PC-3 (cell line): Measurements from ENCODE around the gene B4GALT3. TPM values are rescaled to one million over a fixed set of nuclear protein-coding genes. Genes with fewer than 3 reads are reported as not detected.

ENCODE experiments used
- ATAC-seq: fragments of 200-7000 bp; cut with Tn5 transposase; 2 replicates; pipeline ENCODE4 v1.9.1; 2020; ENCODE audit warnings: mild to moderate bottlenecking, moderate library complexity
- BruUV-seq: library from RNA; stranded (reverse); fragments of 400-500 nt; replicated peaks from 2 replicates; lab custom pipeline; 2021; lab: Mats Ljungman, UMichigan
- CTCF ChIA-PET: fragments of 300-600 bp; sonication (Branson Sonifier 250); formaldehyde crosslinking; loops from one replicate; lab custom pipeline; 2022; ENCODE audit warnings: antibody characterized with exemption; lab: Charles Lee
- POLR2A ChIA-PET: fragments of 300-600 bp; sonication (Branson Sonifier 250); formaldehyde crosslinking; loops from one replicate; lab custom pipeline; 2022; ENCODE audit warnings: antibody characterized with exemption; ENCODE audit not compliant: unreplicated experiment; lab: Charles Lee
- DNase-seq: peaks from one replicate; pipeline ENCODE4 v3.0.0-alpha.2; 2015
- H2AFZ ChIP-seq: fragments of 300-600 bp; sonication (generic); 2 replicates; pipeline ENCODE4 v1.6.0; 2016; ENCODE audit warnings: antibody characterized with exemption, low read length
- H3F3A ChIP-seq: fragments of 300-600 bp; sonication (generic); one replicate; pipeline ENCODE4 v1.6.0; 2017; ENCODE audit warnings: antibody characterized with exemption, low read length, control low read depth, mild to moderate bottlenecking; ENCODE audit not compliant: unreplicated experiment
- H3K27ac ChIP-seq: fragments of 300-600 bp; sonication (generic); 2 replicates; pipeline ENCODE4 v1.5.1; 2016; ENCODE audit warnings: mild to moderate bottlenecking, low read length
- H3K27me3 ChIP-seq: fragments of 300-600 bp; sonication (generic); 2 replicates; pipeline ENCODE4 v1.6.1; 2016; ENCODE audit warnings: low read length, mixed read lengths
- H3K36me3 ChIP-seq: fragments of 300-600 bp; sonication (generic); 2 replicates; pipeline ENCODE4 v1.6.1; 2016; ENCODE audit warnings: low read depth, mixed run types, low read length, mixed read lengths
- H3K4me1 ChIP-seq: fragments of 300-600 bp; sonication (generic); 2 replicates; pipeline ENCODE4 v1.5.1; 2016; ENCODE audit warnings: low read length; ENCODE audit not compliant: insufficient read depth
- H3K4me2 ChIP-seq: fragments of 300-600 bp; sonication (generic); 2 replicates; pipeline ENCODE4 v1.6.0; 2016; ENCODE audit warnings: low read length
- H3K4me3 ChIP-seq: fragments of 300-600 bp; sonication (generic); 2 replicates; pipeline ENCODE4 v1.5.1; 2016; ENCODE audit warnings: mild to moderate bottlenecking, low read length, mixed read lengths
- H3K79me2 ChIP-seq: fragments of 300-600 bp; sonication (generic); 2 replicates; pipeline ENCODE4 v1.6.1; 2017; ENCODE audit warnings: low read length, mixed read lengths
- H3K9ac ChIP-seq: fragments of 300-600 bp; sonication (generic); 2 replicates; pipeline ENCODE4 v1.6.0; 2016; ENCODE audit warnings: mild to moderate bottlenecking, low read length
- H3K9me2 ChIP-seq: fragments of 300-600 bp; sonication (generic); replicated peaks from 2 replicates; pipeline ENCODE4 v1.6.1; 2016; ENCODE audit warnings: mixed run types, low read length, mixed read lengths
- H3K9me3 ChIP-seq: fragments of 300-600 bp; sonication (generic); 2 replicates; pipeline ENCODE4 v1.6.1; 2016; ENCODE audit warnings: low read length, mixed read lengths
- H4K20me1 ChIP-seq: fragments of 300-600 bp; sonication (generic); 2 replicates; pipeline ENCODE4 v1.6.1; 2016; ENCODE audit warnings: low read length, mixed read lengths
- EZH2 ChIP-seq: fragments of 300-600 bp; sonication (generic); IDR thresholded peaks from one replicate; pipeline ENCODE4 v1.6.1; 2017; ENCODE audit warnings: antibody characterized with exemption, mild to moderate bottlenecking, low read length; ENCODE audit not compliant: unreplicated experiment
- EZH2phosphoT487 ChIP-seq: fragments of 300-600 bp; sonication (generic); IDR thresholded peaks from 2 replicates; pipeline ENCODE4 v1.6.1; 2018; ENCODE audit warnings: mild to moderate bottlenecking, antibody characterized with exemption, low read length, borderline replicate concordance
- intact Hi-C: fragments of 100-400 bp; cut with micrococcal nuclease; formaldehyde crosslinking; loops from 2 replicates; pipeline ENCODE4 v1.9.0; 2023
- total RNA-seq: library from RNA; depleted of rRNA; stranded (reverse); fragments of >200 nt; gene quantifications from 2 replicates; pipeline ENCODE4 v1.2.3, GENCODE V29; 2014
- TF ChIP-seq, protein P1 (sequence below): fragments of 300-600 bp; sonication (generic); conservative IDR thresholded peaks from 2 replicates; pipeline ENCODE4 v1.5.1; 2017; ENCODE audit warnings: antibody characterized with exemption, low read depth, mild to moderate bottlenecking, low read length

B4GALT3 gene
- total RNA-seq, 1 experiment from 2014 or later = 85.4 TPM

DNA sequence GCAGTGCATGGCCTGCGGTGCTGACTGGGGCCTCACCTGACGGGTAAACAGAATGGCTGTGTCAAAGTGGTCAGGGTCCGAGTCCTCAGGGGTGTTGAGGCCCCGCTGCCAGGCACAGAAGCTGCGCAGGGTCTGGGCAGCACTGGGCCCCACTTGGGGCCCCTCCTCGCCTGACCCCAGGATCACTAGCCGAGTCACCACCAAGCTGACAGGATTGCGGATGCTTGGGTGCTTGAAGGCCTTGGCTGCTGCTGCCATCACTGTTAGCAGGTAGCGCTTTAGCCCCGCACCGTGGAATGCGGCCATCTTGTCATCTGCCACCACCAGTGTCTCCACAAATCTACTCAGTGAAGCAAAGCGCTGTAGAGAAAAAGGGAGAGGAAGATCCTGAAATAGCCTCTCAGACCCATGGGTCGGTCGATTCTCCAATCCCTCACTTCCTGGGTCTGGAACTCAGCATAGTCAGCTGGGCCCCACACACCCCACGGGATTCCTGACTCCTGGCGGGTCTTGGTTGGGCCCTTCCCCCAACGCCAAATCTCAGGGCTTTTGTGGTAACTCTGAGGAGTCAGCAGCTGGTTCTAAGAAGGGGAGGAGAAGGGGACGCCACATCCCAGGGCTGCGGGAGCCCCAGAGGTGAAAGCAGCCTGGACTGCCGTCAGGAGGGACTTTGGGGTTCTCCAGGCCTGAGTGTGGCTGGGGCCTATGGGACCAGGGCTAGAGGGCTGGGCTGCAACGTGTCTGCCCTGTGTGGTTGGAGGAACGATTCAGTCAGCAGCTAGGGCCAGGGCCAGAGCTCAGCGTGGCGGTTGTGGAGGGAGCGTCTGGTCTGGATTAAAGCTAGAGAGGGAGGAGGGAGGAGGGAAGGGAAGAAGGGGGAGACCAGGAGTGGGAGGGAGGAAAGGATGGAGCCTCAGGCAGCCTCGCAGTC lies 19.5 kb upstream of the B4GALT3 start:
- Histone ChIP-seq H2AFZ (no peak overlapping the region), H3K4me2 (no peak overlapping the region), H3K4me3 (no peak overlapping the region), H3K9me3 (no peaks in the 10 kb centered on the region), H3K36me3 (no peaks in the 10 kb centered on the region), H3K27me3 (no peaks in the 10 kb centered on the region), H3K9ac (no peak overlapping the region), H3K9me2 (no peaks in the 10 kb centered on the region), H4K20me1 (no peaks in the 10 kb centered on the region), H3K79me2 (no peaks in the 10 kb centered on the region), H3K27ac (no peak overlapping the region), H3K4me1 (peaks cover 19% of the 10 kb centered on the region), H3F3A (no peaks in the 10 kb centered on the region)
- CTCF ChIA-PET = no interaction called here
- ATAC-seq = no peak
- intact Hi-C loops = no loop called here
- POLR2A ChIA-PET = no interaction called here
- TF ChIP-seq, protein P1, sequence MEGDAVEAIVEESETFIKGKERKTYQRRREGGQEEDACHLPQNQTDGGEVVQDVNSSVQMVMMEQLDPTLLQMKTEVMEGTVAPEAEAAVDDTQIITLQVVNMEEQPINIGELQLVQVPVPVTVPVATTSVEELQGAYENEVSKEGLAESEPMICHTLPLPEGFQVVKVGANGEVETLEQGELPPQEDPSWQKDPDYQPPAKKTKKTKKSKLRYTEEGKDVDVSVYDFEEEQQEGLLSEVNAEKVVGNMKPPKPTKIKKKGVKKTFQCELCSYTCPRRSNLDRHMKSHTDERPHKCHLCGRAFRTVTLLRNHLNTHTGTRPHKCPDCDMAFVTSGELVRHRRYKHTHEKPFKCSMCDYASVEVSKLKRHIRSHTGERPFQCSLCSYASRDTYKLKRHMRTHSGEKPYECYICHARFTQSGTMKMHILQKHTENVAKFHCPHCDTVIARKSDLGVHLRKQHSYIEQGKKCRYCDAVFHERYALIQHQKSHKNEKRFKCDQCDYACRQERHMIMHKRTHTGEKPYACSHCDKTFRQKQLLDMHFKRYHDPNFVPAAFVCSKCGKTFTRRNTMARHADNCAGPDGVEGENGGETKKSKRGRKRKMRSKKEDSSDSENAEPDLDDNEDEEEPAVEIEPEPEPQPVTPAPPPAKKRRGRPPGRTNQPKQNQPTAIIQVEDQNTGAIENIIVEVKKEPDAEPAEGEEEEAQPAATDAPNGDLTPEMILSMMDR = no peak
- TF ChIP-seq EZH2 = no peak
- no peak for TF ChIP-seq EZH2phosphoT487
- BruUV-seq = no TSS peak
- no peak for DNase-seq

DNA sequence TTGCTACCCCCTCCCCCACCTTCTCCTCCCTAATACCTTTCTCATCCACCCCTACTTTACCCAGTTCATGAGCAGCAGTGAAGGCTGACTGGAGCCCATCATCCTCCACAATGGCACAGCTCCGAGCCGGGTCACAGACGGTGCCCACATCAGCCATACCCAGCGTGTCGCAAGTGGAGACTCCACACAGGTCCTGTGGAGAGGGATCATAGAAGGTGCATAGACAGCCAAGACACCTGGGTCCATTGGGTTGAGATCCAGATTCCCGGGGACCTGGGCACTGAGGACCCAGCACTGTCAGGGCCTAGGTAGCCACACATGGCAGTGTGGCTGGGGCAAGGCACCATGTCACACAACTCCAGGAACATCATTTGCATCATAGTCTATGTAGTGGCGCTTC lies 18.8 kb upstream of the B4GALT3 start:
- H2AFZ ChIP-seq = no peak overlapping the region
- TF ChIP-seq, protein P1 = no peak
- no peak for TF ChIP-seq EZH2phosphoT487
- TF ChIP-seq EZH2 = no peak
- intact Hi-C loops = no loop called here
- peaks cover 12% of the 10 kb centered on the region for H3K4me1 ChIP-seq
- ChIA-PET POLR2A (no interaction called here), CTCF (no interaction called here)
- no peaks in the 10 kb centered on the region for H3K36me3 ChIP-seq
- H3K27me3 ChIP-seq = no peaks in the 10 kb centered on the region
- H3K79me2 ChIP-seq = no peaks in the 10 kb centered on the region
- no peaks in the 10 kb centered on the region for H3F3A ChIP-seq
- no peak overlapping the region for H3K4me3 ChIP-seq
- H3K4me2 ChIP-seq = no peak overlapping the region
- DNase-seq = no peak
- no peak overlapping the region for H3K27ac ChIP-seq
- no peak overlapping the region for H3K9ac ChIP-seq
- no peaks in the 10 kb centered on the region for H4K20me1 ChIP-seq
- no peaks in the 10 kb centered on the region for H3K9me3 ChIP-seq
- no peak for ATAC-seq
- no TSS peak for BruUV-seq
- H3K9me2 ChIP-seq = no peaks in the 10 kb centered on the region

DNA sequence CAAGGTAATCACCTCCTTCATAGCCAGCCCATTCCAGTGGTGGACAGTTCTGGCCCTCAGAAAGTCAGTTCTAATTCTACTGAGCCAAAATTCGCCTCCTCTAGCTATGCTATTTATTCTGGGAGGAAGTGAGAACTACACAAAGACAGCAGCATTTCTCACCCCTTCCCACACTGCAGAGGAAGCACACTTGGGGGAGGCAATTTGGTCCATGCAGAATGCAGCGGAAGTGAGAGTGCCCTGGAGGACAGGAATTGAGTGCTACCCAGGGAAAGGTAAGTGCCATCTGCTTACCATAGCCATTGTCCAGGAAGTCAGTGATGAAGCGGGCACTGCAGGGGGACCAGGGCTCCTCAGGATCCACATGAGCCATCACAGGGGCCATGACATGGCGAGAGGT lies 17.9 kb upstream of the B4GALT3 start:
- H3K79me2 ChIP-seq = no peaks in the 10 kb centered on the region
- no peak overlapping the region for H2AFZ ChIP-seq
- H4K20me1 ChIP-seq = no peaks in the 10 kb centered on the region
- no peaks in the 10 kb centered on the region for H3F3A ChIP-seq
- H3K36me3 ChIP-seq = no peaks in the 10 kb centered on the region
- H3K4me3 ChIP-seq = no peak overlapping the region
- no peaks in the 10 kb centered on the region for H3K9me2 ChIP-seq
- BruUV-seq = no TSS peak
- H3K4me1 ChIP-seq = peaks cover 5% of the 10 kb centered on the region; the same call in 1 of the 2 replicates
- no peak overlapping the region for H3K27ac ChIP-seq
- ChIA-PET CTCF (interaction anchor here (1.6 kb wide), 1 partner anchor 30 kb away, joined by 8 read pairs; the partner anchor contains the start of gene TOMM40L), POLR2A (no interaction called here)
- H3K9me3 ChIP-seq = no peaks in the 10 kb centered on the region
- H3K9ac ChIP-seq = no peak overlapping the region
- DNase-seq = no peak
- H3K27me3 ChIP-seq = no peaks in the 10 kb centered on the region
- intact Hi-C loops = no loop called here
- no peak overlapping the region for H3K4me2 ChIP-seq
- TF ChIP-seq, protein P1 = no peak
- no peak for TF ChIP-seq EZH2phosphoT487
- no peak for TF ChIP-seq EZH2
- ATAC-seq = no peak
